Keratinocyte (primary cell): ENCODE measurements around the gene CAPZA3. TPM values are rescaled to one million over a fixed set of nuclear protein-coding genes. Genes with fewer than 3 reads are reported as not detected.

ENCODE experiments used
- DNase-seq: peaks from one replicate; pipeline ENCODE4 v3.0.0-alpha.2; 2011; ENCODE audit warnings: low read depth, missing footprints, low spot score
- FAIRE-seq: peaks from 2 replicates; lab custom pipeline; 2011; peaks lifted over from hg19 to GRCh38; lab: Jason Lieb, UNC
- H2AFZ ChIP-seq: 2 replicates; pipeline ENCODE4 v1.6.0; 2012; ENCODE audit warnings: low read length, control low read depth, inconsistent platforms; ENCODE audit not compliant: control insufficient read depth
- H3K27ac ChIP-seq: 2 replicates; pipeline ENCODE4 v1.5.1; 2011; ENCODE audit warnings: low read length; ENCODE audit not compliant: control insufficient read depth, insufficient read depth
- H3K27me3 ChIP-seq: 3 replicates; pipeline ENCODE4 v1.6.0; 2011; ENCODE audit warnings: low read length; ENCODE audit not compliant: control insufficient read depth, insufficient read depth; ENCODE audit errors: extremely low read depth
- H3K36me3 ChIP-seq, 2 experiments: 2 replicates in 1 of 2; 3 replicates in 1 of 2; pipeline ENCODE4 v1.5.1; 2011; ENCODE audit warnings: low read length in 2 of 2, mild to moderate bottlenecking in 1 of 2; ENCODE audit not compliant: control insufficient read depth in 2 of 2, insufficient read depth in 2 of 2; ENCODE audit errors: extremely low read depth in 1 of 2
- H3K4me1 ChIP-seq: 3 replicates; pipeline ENCODE4 v1.5.1; 2011; ENCODE audit warnings: low read length; ENCODE audit not compliant: control insufficient read depth, insufficient read depth; ENCODE audit errors: extremely low read depth
- H3K4me2 ChIP-seq: 3 replicates; pipeline ENCODE4 v1.6.0; 2011; ENCODE audit warnings: low read depth, low read length; ENCODE audit not compliant: control insufficient read depth, insufficient read depth; ENCODE audit errors: extremely low read depth
- H3K4me3 ChIP-seq, 3 experiments: fragments of 200-600 bp in 1 of 3; sonication (generic) in 1 of 3; 2 replicates in 2 of 3; 3 replicates in 1 of 3; pipeline ENCODE4 v1.5.1; 2011 to 2016; ENCODE audit warnings: low read length in 3 of 3, mild to moderate bottlenecking in 3 of 3, control low read depth in 2 of 3, inconsistent platforms in 1 of 3, low read depth in 1 of 3, mixed read lengths in 1 of 3, mixed run types in 1 of 3, moderate library complexity in 1 of 3; ENCODE audit not compliant: control insufficient read depth in 2 of 3, insufficient read depth in 2 of 3; ENCODE audit errors: extremely low read depth in 1 of 3
- H3K79me2 ChIP-seq: 2 replicates; pipeline ENCODE4 v1.6.0; 2012; ENCODE audit warnings: low read length; ENCODE audit not compliant: control insufficient read depth, insufficient read depth
- H3K9ac ChIP-seq: 3 replicates; pipeline ENCODE4 v1.6.0; 2011; ENCODE audit warnings: low read length; ENCODE audit not compliant: control insufficient read depth, insufficient read depth; ENCODE audit errors: extremely low read depth
- H3K9me1 ChIP-seq: 3 replicates; pipeline ENCODE4 v1.6.0; 2011; ENCODE audit warnings: low read length; ENCODE audit not compliant: control insufficient read depth, insufficient read depth; ENCODE audit errors: extremely low read depth
- H3K9me3 ChIP-seq: 2 replicates; pipeline ENCODE4 v1.5.1; 2012; ENCODE audit warnings: low read depth, low read length; ENCODE audit not compliant: control insufficient read depth
- H4K20me1 ChIP-seq: 3 replicates; pipeline ENCODE4 v1.6.0; 2011; ENCODE audit warnings: low read length; ENCODE audit not compliant: control insufficient read depth, insufficient read depth; ENCODE audit errors: extremely low read depth
- CTCF ChIP-seq, 3 experiments: IDR thresholded peaks in 1 of 3; conservative IDR thresholded peaks in 1 of 3; optimal IDR thresholded peaks in 1 of 3; 2 replicates in 2 of 3; 3 replicates in 1 of 3; pipeline versions ENCODE3 to v1.5.1; 2011; ENCODE audit warnings: low read length in 3 of 3, mild to moderate bottlenecking in 3 of 3, moderate library complexity in 2 of 3, control low read depth in 1 of 3, inconsistent platforms in 1 of 3; ENCODE audit not compliant: insufficient read depth in 2 of 3; ENCODE audit errors: extremely low read depth in 1 of 3
- EZH2 ChIP-seq: IDR thresholded peaks from one replicate; pipeline ENCODE4 v1.6.1; 2012; ENCODE audit warnings: inconsistent platforms, mild to moderate bottlenecking, low read length, moderate library complexity
- dilution Hi-C: fragments of 300-500 bp; cut with MboI; formaldehyde crosslinking; loops from one replicate; pipeline ENCODE4 v1.7.0; 2020; ENCODE audit warnings: low sequenced_read_pairs; ENCODE audit not compliant: extremely low pct_ligation_motif_present
- polyA plus RNA-seq, 5 experiments: library from polyadenylated mRNA; depleted of rRNA in 3 of 5; stranded (reverse) in 3 of 5; stranded (forward) in 1 of 5; unstranded in 1 of 5; fragments of >200 nt; gene quantifications; 1 replicate in 1 of 5; 2 replicates in 3 of 5; 3 replicates in 1 of 5; pipeline versions ENCODE4 v1.2.1 to v1.2.3, GENCODE V29; 2011 to 2012; ENCODE audit warnings: missing spikeins in 2 of 5, low read depth in 1 of 5, low replicate concordance in 1 of 5

Gene CAPZA3
- polyA plus RNA-seq, 1 donor (not counting 4 experiments of a cell fraction or from before 2014, with no cell fraction given): 0.05 TPM

- H3K27me3 ChIP-seq: no peaks in the 10 kb centered on the region
- no peak overlapping the region for H3K9ac ChIP-seq
- H3K9me3 ChIP-seq: no peaks in the 10 kb centered on the region
- H3K4me1 ChIP-seq: peaks cover 24% of the 10 kb centered on the region
- no peak overlapping the region for H3K27ac ChIP-seq
- H2AFZ ChIP-seq: no peak overlapping the region
- H3K79me2 ChIP-seq: no peaks in the 10 kb centered on the region
- no peaks in the 10 kb centered on the region for H4K20me1 ChIP-seq
- DNase-seq (no peak), FAIRE-seq (no peak)
- H3K36me3 ChIP-seq: no peaks in the 10 kb centered on the region
- no peak overlapping the region for H3K4me2 ChIP-seq
- dilution Hi-C loops: no loop called here
- no peak overlapping the region for H3K4me3 ChIP-seq
- H3K9me1 ChIP-seq: no peaks in the 10 kb centered on the region
- TF ChIP-seq CTCF (optimal IDR thresholded peaks at IDR 0.05 in 1 of 3, IDR thresholded peaks at IDR 0.05 in 1 of 3, conservative IDR thresholded peaks at IDR 0.05 in 1 of 3; ENCODE audit: extremely low read depth in 1 of 3, insufficient read depth in 2 of 3, low read length in 3 of 3) (no peak), EZH2 (no peak)
Observed at GRCh38 chr12:18716236-18716635, 21.7 kb upstream of the CAPZA3 start.

GRCh38 chr12:18718462-18718861 is 19.5 kb upstream of the CAPZA3 start:
- DNase-seq (peak; percentile 28), FAIRE-seq (no peak)
- H2AFZ ChIP-seq: peak overlapping the region; percentile 32
- no peak overlapping the region for H3K4me3 ChIP-seq
- H3K4me1 ChIP-seq: peaks cover 27% of the 10 kb centered on the region
- no peaks in the 10 kb centered on the region for H3K9me1 ChIP-seq
- peak overlapping the region; percentile 20 for H3K4me2 ChIP-seq
- H3K27ac ChIP-seq: peak overlapping the region; percentile 5
- no peaks in the 10 kb centered on the region for H3K36me3 ChIP-seq
- H3K9me3 ChIP-seq: no peaks in the 10 kb centered on the region
- no peaks in the 10 kb centered on the region for H3K27me3 ChIP-seq
- dilution Hi-C loops: no loop called here
- TF ChIP-seq CTCF (optimal IDR thresholded peaks at IDR 0.05 in 1 of 3, IDR thresholded peaks at IDR 0.05 in 1 of 3, conservative IDR thresholded peaks at IDR 0.05 in 1 of 3; ENCODE audit: extremely low read depth in 1 of 3, insufficient read depth in 2 of 3, low read length in 3 of 3) (no peak), EZH2 (no peak)
- no peaks in the 10 kb centered on the region for H3K79me2 ChIP-seq
- H4K20me1 ChIP-seq: no peaks in the 10 kb centered on the region
- H3K9ac ChIP-seq: no peak overlapping the region
